GM19025 (cell line): ENCODE data around the gene GAS2.
A peak's percentile ranks its signal among the peaks of the same experiment; 100 is the strongest.

Experiments
- ATAC-seq: cut with Tn5 transposase; IDR thresholded peaks from one replicate; pipeline ENCODE4 v1.9.1; 2021; ENCODE audit warnings: mild to moderate bottlenecking, low read depth, moderate library complexity; ENCODE audit not compliant: unreplicated experiment

Gene GAS2

DNA sequence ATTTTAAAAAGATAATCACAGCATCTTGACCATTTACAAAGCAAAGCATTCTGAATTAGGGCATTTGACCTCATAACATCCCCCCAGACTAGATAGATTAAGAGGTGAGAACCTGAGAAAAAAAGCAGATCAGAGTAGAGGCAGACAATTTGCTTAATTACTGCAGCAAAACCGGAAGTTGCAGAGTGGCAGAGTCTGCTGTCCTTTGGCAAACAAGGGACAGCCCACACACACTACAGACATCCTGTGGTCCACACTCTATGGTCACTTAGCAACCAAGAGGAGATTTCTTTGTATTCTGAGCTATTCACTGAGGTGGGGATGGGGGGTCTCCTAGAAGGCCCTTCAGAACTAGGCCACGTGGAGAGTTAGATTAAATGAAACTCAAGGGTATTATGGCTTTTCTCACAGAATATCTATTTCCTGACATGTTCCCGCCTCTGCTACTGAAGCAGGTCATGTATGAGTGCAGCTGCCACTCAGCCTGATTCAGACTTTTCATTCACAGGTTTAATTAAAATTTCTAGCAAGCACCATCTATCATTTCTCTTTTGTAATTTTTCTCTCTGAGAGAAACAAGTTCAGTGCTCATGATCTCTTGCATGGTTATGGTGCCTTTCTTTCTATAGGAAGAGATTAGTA is 114.7 kb downstream of the GAS2 start:
- peak; percentile 84 for ATAC-seq

DNA sequence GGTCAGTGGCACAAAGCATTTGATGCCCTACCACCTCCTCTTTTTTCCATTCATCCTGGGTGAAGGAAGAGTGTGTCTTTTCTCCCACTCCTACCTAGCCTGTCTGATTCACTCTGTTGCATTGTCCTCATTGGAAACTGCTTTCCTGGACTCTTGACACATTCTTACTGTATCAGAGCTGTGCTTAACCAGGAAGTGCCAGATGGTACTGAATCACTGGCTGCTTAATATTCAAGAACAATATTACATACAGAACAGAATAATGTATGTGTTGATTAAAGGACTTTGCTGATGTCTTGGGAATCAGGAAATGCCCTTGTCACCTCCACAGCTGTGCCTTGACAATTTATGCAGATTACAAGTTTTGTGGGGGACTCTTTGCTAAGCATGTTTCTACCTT is 118.8 kb downstream of the GAS2 start:
- ATAC-seq, result no peak

DNA sequence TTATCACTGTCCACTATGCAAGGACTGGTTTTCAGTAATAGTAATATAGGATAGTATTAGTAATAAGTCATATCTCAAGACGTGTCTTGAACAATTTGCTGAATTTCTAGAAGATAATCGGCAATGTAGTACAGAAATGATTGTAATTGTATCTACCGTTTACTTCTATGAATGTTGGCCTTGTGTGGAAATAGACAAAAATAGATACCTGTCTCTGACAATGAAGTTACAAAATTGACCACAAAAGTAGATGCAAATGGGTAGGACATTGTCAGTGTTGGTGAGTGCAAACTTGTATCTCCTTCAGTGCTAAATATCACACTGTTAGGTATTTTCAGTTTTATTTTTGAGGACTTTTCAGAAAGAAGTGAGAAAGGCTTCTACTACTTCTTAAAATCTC is 120.1 kb downstream of the GAS2 start:
- peak; percentile 76 for ATAC-seq

DNA sequence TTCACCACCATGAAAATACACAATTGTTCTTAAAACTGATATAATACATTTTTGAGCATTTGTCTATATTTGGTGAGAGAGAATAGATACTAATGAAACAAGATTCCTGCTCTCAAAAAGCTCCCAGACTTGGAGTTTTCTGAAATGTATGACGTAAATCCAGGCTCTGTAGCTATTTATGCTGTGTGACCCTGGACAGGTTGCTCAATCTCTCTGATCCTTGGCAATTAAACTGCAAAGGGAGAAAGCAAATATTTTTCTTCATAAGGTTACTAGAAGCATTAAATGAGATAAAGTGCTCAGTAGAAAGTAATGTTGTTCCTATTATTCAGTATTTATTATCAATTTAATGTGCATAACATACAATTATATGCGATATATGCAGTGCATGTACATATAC is 120.6 kb downstream of the GAS2 start:
- no peak for ATAC-seq

DNA sequence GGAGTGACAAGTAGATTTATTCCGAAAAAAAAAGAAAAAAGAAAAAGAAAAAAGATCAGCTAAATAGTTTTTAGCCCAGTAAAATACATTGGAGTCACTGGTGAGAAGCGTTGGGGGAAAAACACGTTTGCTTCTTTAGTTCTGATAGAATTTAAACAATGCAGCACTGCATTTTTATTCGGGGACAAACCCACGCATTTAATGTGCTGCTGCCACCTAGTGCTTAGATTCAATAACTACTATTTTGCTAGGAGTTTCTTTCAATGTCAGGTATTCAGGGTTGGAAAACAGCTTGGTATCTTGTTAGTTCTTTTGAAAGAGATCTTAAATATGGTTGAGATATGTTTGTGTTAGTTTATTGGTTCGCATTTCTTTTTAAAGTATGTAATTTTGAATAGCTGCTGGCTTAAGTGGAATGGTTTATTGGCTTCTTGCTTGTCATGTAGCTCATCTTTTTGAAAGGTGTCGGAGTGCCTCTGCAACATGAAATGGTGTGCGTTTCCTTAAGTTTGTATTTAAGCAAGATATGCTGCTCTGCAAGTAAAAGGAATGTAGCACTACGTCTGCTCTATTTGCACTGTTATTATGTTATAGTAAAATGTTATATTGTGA is 121.2 kb downstream of the GAS2 start:
- peak; percentile 30 for ATAC-seq

DNA sequence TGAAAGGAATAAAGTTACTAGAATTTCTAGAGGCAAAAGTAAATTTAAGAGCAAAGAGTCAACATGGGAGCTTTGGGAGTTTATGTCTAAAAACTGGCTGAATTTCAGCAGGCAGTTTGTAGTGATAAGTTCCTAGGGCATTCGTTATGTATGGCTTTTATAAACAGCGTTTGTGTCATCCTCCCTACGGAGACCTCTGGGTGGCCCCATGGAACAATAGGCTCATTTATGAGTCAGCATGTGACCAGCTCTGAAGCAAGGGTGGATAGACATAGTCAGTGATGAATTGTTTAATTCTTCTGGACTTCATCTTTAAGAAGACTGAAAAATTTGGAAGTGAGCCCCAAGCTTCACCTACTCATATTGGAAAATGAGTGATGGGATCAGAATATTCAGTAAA is 126.1 kb downstream of the GAS2 start:
- ATAC-seq, result no peak

DNA sequence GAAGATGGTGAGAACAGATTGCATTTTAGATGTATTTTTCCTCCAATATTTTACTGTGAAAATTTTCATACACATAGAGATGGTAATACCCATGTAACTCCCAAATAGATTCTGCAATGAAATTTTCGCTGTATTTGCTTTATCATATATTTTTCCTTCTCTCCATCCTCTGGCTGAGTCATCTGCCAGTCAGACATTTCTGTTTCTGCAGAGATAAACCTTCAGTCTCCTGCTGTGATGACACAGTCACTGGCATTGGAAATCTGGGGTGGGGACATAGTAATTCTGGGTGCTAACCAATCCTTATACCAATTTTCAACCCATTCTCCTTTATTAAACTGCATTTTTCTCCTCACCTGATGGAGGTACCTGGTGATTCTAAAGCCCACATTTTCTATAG is 129.5 kb downstream of the GAS2 start:
- no peak for ATAC-seq

DNA sequence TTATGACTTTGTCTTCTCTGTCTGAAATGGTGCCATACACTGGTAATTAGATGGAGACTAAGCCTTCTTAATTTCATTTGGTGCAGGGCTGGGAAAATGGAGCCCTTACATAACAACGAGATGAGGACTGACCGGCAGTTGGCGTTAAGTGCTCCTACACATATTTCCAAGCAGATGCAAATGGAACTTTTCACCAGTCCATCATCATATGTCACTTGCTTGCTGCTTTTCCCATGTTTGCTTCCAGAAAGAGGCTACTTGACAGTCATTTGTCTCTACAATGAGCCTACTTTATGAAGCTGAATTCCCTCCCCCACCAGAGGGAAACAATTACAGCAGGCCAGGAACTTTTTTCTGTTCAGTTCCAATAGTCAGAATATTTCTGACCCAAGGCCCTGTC is 130.6 kb downstream of the GAS2 start:
- no peak for ATAC-seq

DNA sequence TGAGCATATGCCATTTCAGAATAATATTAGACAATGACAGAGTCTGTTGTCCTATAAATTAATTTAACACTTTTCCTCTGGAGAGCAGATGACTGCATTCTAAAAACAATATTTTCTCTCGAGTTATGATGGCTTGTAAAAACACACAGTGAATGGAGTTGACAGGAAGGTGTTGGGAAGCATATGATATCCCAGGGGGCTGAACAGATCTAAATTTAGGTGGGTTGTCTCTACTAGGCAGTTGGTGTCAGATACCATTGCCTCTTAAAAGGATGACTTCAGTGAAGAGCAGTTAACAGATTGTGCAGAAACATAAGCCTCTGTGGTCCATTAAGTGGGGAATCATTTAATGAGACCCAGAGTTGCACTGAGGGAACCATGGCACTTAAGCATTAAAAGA is 132.5 kb downstream of the GAS2 start:
- ATAC-seq, result no peak

DNA sequence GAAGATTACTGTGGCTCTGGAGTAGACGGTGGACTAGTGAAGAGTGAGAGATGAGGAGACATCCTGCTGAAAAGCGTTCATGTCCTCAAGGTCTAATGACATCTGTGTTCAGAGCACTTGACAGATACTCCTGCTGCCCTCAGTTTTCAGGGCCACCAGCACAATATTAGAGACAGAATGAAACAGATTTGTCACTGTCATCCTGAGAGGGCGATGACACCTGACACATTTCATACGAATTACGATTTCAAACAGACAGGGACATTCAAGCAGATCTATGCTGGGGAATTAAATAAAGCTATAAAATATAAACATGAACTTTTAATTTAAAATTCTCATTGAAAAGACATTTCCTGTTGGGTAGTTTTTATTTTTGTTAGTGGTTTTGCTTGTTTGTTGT is 134.1 kb downstream of the GAS2 start:
- no peak for ATAC-seq

DNA sequence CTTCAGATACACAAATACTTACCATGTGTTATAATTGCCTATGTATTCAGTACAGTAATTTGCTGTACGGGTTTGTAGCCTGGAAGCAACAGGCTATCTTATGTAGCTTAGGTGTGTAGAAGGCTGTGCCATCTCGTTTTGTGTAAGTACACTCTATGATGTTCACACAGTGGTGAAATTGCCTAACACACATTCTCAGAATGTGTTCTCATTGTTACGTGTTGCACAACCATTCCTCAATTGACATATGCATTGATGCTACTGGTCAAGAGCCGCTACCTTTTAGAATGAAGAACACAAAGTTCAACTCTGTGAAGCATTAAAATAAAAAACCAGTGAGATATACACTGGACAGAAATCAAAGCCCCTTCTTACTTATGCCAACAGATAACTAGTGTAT is 136.4 kb downstream of the GAS2 start:
- no peak for ATAC-seq

DNA sequence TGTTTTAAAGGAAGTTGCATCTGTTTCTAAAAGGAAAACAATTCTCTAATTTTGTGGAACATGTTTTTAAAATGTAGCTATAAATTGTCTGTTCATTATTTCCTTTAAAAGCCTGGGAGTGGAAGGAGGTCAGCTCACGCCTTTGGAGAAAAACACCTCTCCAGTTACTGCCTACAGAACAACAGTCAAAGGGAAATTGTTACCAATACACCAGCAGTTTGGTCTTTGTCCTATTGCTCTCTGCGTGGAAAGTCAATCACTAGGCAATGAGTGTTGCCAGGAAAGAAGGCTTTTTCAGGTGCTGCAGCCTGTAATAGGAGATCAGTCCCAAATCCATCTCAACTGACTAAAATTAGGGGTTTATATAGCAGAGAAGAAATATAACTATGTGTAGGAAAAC is 141.0 kb downstream of the GAS2 start:
- no peak for ATAC-seq

DNA sequence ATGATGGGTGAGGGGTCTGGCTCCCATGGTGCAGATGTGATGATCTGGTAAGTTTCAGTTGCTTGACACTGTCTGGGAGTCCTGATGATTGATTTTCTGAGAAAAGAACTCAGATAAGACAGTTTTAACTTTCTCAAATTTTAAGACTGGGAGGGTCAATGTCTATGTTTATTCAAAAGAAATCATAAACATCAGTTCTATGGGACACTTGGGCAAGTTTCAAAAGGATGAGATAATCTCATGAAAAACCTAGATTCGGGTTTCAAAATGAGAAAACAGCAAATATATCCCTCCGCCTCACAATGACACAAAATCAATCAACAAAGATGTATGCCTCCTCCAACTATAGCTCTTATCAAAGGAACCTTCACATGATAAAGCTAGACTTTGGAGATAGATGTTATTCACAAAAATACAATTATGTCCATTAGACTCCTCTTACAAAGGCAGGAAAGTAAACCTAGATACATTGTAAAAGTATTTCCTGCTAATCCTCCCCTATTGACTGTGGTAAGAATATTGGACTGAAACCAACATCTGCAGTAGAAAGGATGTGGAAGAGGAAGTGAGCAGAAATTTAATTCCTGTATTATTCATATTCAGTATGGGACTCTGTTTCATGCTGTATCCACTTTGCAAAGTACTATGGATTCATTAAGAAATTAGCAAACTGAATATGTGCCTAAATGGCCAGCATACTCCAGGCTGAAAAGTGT is 141.6 kb downstream of the GAS2 start:
- ATAC-seq, result peak; percentile 80

DNA sequence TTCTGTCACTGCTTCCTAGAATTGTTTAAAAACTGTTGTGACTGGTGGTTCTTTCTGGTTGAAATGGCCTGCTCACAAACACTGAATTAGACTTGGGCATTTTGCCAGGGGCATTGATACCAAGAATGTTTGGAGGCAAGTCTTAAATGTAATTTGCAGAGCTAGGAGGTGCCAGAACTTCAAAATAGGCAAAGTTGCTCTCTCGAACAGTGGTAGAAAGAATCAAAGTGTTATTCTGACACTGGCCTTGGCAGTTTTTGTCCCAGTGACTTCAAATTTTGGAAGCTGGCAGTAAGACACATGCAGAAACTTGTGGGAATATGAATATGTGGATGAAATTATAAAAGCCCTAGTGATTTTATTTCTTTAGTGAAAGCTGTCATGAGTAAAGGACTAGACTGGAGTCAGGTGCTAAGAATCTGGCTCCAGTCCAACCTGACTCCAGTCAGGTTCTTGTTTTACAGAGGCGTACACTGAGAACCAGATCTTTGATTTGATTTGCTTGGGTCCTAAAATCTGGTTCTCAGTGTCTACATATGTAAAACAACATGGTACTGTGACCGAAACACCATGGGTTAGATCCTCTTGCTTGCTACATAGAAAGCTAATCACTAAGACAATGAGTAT is 142.3 kb downstream of the GAS2 start:
- peak; percentile 18 for ATAC-seq

DNA sequence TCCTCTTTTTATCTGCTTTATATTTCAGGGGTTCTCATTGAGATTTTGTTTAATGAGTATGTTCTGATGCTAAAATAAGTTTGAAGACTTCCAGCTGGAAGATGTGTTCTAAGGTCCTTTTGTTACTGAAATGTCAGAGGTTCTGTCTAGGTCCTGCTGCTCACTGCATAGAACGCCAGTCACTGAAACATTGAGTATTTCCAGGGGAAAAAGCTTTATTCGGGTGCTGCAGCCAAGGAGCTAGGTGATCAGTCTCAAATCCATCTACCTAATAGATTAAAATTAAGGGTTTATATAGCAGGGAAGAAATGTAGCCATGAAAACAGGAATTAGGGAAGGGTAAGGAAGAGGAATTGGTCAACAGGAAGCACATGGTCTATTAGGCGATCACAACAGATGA is 143.5 kb downstream of the GAS2 start:
- no peak for ATAC-seq

DNA sequence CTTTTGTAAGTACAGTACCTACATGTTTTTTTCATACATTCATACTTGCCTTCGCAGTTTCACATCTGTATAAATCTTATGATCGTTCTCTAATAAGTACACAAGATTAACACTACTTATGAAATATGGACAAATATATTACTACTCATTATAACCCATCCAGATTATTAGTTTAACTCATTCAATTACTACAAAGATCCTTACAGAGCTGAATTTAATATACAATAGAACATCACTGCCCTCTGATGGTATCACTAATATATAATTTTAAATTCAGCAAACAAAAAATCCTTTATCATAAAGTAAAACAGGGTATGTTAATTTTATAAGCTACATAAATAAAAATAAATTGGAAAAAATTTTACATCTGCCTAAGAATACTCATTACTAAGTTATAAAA is 155.8 kb downstream of the GAS2 start:
- no peak for ATAC-seq

DNA sequence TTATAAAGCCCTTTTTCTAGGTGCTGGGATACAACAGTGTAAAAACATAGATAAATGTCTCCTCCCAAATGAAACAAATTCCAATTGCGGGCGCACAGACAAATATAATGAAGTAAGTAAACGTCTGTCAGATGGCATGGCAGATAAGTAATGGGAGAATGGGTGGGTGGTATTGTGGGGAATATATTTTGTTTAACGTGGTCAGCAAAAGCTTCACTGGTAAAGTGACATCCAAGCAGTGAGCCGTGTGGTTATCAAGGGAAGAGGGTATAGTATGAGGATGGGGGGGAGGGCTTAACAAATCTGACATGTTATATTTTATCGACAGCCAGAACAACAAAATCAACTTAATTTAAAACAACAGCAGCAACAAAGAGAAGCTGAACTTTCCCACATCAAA is 162.0 kb downstream of the GAS2 start:
- no peak for ATAC-seq

DNA sequence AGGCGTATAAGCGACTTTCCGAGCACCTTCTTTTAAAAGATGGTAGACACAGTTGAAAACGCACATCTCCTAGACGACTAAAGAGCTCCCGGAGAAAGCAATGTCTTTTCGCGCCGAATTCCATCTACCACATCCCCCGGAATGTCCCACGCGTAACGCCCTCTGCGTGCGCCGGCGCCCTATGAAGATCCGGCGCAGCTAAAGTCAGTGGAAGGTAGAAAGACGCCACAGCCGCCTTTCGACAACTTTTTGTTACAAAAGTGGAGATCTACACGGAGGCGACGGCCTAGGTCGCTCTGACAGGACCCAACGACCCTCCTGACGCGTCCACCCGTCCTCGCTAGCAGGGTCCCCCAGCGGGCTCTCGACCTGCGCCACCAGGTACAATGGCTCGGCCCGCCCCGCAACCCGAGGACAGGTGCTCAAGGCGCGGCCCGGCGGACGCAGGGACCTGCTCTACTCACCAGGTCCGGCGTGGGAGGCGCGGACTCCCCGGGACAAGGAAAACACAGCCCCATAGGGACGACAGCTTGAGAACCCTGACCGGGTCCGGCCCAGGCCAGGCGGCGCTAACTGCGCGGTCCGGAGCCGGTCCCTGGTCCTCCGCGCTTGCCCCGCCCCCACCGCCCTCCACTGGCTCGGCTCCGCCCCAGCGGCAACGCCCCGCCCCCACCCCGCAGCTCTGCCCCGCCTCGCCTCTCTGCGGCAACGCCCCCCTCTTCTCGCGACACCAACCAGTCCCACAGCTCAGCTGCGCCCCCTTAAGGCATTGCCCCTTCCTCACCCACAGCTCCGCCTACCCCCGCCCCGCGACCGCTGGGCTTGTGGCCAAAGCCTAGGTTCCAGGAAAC is 163.0 kb downstream of the GAS2 start, which contains the start of gene SVIP:
TSS of gene SVIP (minus strand) at position 571 of the 851 bp plus-strand sequence. CDS start at position 518, 53 bp downstream.
- ATAC-seq, result peak; percentile 89

DNA sequence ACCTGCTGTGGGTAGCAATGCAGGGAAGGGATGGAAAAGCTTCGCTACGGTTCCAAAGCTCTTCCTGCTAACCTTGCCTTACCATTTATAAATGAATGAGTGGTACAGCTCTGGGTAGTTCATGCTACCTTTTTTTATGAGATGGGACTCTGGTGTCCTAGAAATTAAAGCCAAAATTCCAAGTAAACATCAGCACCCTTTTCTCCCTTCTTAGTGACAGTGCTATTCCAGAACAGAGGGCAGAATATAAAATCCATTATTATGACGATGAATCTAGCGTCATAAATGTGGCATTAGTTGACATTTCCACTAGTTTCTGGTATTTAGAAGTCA is 163.6 kb downstream of the GAS2 start:
- ATAC-seq, result no peak

DNA sequence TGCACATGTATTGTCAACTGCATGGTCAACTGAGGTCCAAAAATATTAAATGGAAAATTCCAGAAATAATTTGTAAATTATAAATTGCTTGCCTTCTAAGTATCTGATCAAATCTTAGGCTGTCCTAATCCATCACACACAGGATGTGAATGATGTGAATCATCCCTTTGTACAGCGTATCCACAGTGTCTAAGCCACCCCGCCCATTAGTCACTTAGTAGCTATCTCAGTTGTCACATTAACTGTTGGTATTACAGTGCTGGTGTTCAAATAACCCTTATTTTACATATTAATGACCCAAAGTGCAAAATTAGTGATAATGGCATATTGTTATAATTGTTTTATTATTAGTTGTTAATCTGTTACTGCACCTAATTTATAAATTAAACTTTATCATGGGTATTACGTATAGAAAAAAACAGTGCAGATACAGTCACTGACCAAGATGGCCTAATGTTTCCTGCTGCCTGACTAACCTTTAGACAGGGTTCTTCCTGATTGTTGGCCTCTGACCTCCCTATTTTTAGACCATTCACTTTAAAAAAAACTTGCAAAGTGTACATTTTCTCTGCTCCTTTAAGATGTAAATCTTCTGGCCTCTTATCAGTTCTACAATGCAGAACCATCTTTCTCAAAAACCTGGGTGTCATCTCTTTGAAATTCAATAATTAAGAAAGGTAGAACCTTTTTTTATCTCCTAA is 166.1 kb downstream of the GAS2 start:
- no peak for ATAC-seq
